HUES48 (cell line): ENCODE measurements around the gene YBEY.

Experiments used
- H3K27ac ChIP-seq: one replicate; pipeline ENCODE4 v1.7.0; 2013; ENCODE audit warnings: low read depth, low read length, inconsistent platforms
- H3K27me3 ChIP-seq: 2 replicates; pipeline ENCODE4 v1.6.1; 2013; ENCODE audit warnings: mild to moderate bottlenecking, low read length; ENCODE audit not compliant: control insufficient read depth, insufficient read depth
- H3K36me3 ChIP-seq: 2 replicates; pipeline ENCODE4 v1.6.1; 2013; ENCODE audit warnings: low read length; ENCODE audit not compliant: control insufficient read depth, insufficient read depth
- H3K4me1 ChIP-seq: 2 replicates; pipeline ENCODE4 v1.6.1; 2013; ENCODE audit warnings: mild to moderate bottlenecking, low read length; ENCODE audit not compliant: control insufficient read depth, insufficient read depth
- H3K4me3 ChIP-seq: 2 replicates; pipeline ENCODE4 v1.5.1; 2013; ENCODE audit warnings: mild to moderate bottlenecking, low read depth, low read length
- H3K9ac ChIP-seq: 2 replicates; pipeline ENCODE4 v1.6.1; 2013; ENCODE audit warnings: mild to moderate bottlenecking, low read depth, low read length, moderate library complexity
- H3K9me3 ChIP-seq: 2 replicates; pipeline ENCODE4 v1.6.1; 2013; ENCODE audit warnings: low read length; ENCODE audit not compliant: control insufficient read depth, insufficient read depth

Gene YBEY

GRCh38 chr21:46320331-46320801, 34.2 kb downstream of the YBEY start:
- no peak overlapping the region for H3K4me3 ChIP-seq
- H3K27ac ChIP-seq: no peak overlapping the region
- H3K4me1 ChIP-seq: peaks cover 20% of the 10 kb centered on the region
- H3K36me3 ChIP-seq: no peaks in the 10 kb centered on the region
- no peak overlapping the region for H3K9ac ChIP-seq
- H3K9me3 ChIP-seq: no peaks in the 10 kb centered on the region
- no peaks in the 10 kb centered on the region for H3K27me3 ChIP-seq

- peaks cover 6% of the 10 kb centered on the region; the same call in 1 of the 2 replicates for H3K36me3 ChIP-seq
These were observed 36.4 kb downstream of the YBEY start for GRCh38 chr21:46322351-46323226.

GRCh38 chr21:46323227-46323709, 37.1 kb downstream of the YBEY start:
- Histone ChIP-seq H3K4me3 (peak overlapping the region; percentile 98), H3K9me3 (no peaks in the 10 kb centered on the region), H3K27ac (peak overlapping the region; percentile 92), H3K36me3 (peaks cover 13% of the 10 kb centered on the region; the same call in 1 of the 2 replicates), H3K4me1 (peaks cover 21% of the 10 kb centered on the region), H3K9ac (peak overlapping the region; percentile 90), H3K27me3 (no peaks in the 10 kb centered on the region)

More at GRCh38 chr21:46322351-46323226, 36.4 kb downstream of the YBEY start:
- Histone ChIP-seq H3K9ac (peak overlapping the region; percentile 90), H3K27ac (peak overlapping the region; percentile 92), H3K4me3 (peak overlapping the region; percentile 98), H3K9me3 (no peaks in the 10 kb centered on the region), H3K4me1 (peaks cover 28% of the 10 kb centered on the region), H3K27me3 (no peaks in the 10 kb centered on the region)

- H3K9ac ChIP-seq: peak within 1 kb of the TSS; percentile 93
- H3K36me3 ChIP-seq: peaks cover 18% of the 10 kb centered on the region
- no peaks in the 10 kb centered on the region for H3K9me3 ChIP-seq
- H3K4me3 ChIP-seq: peak within 1 kb of the TSS; percentile 98
- H3K27me3 ChIP-seq: no peaks in the 10 kb centered on the region
- H3K27ac ChIP-seq: peak within 1 kb of the TSS; percentile 100
- H3K4me1 ChIP-seq: peaks cover 17% of the 10 kb centered on the region; the same call in 1 of the 2 replicates
These were observed 37.7 kb downstream of the YBEY start, which contains the start of the genes C21orf58 and PCNT for GRCh38 chr21:46323710-46324389. Gene C21orf58 (minus strand): TSS chr21:46323870. CDS start chr21:46322738, 1,132 bp downstream. Gene PCNT (plus strand): TSS chr21:46324156. CDS start chr21:46324229, 73 bp downstream.

GRCh38 chr21:46324390-46325072, 38.4 kb downstream of the YBEY start:
- peak overlapping the region; percentile 100 for H3K27ac ChIP-seq
- peak overlapping the region; percentile 93 for H3K9ac ChIP-seq
- H3K9me3 ChIP-seq: no peaks in the 10 kb centered on the region
- H3K4me1 ChIP-seq: peaks cover 17% of the 10 kb centered on the region; the same call in 1 of the 2 replicates
- peaks cover 24% of the 10 kb centered on the region for H3K36me3 ChIP-seq
- peak overlapping the region; percentile 98 for H3K4me3 ChIP-seq
- no peaks in the 10 kb centered on the region for H3K27me3 ChIP-seq

- peak overlapping the region; percentile 55 for H3K9ac ChIP-seq
- H3K4me1 ChIP-seq: peaks cover 17% of the 10 kb centered on the region; the same call in 1 of the 2 replicates
- peak overlapping the region; percentile 85 for H3K4me3 ChIP-seq
- peaks cover 32% of the 10 kb centered on the region for H3K36me3 ChIP-seq
- H3K27me3 ChIP-seq: no peaks in the 10 kb centered on the region
- peak overlapping the region; percentile 73 for H3K27ac ChIP-seq
- no peaks in the 10 kb centered on the region for H3K9me3 ChIP-seq
These were observed 39.2 kb downstream of the YBEY start for GRCh38 chr21:46325073-46325912.

- Histone ChIP-seq H3K9ac (no peak overlapping the region), H3K4me3 (0 out of 2 replicates have a peak overlapping the region, but pooled peaks have one; percentile 85)
These were observed 40.1 kb downstream of the YBEY start for GRCh38 chr21:46326110-46326703.

GRCh38 chr21:46327711-46328110, 41.6 kb downstream of the YBEY start:
- Histone ChIP-seq H3K36me3 (peaks cover 53% of the 10 kb centered on the region), H3K27me3 (no peaks in the 10 kb centered on the region), H3K27ac (no peak overlapping the region), H3K9ac (no peak overlapping the region), H3K9me3 (no peaks in the 10 kb centered on the region), H3K4me1 (peaks cover 9% of the 10 kb centered on the region; the same call in 1 of the 2 replicates), H3K4me3 (no peak overlapping the region)

More at GRCh38 chr21:46326110-46326703, 40.1 kb downstream of the YBEY start:
- Histone ChIP-seq H3K27ac (no peak overlapping the region), H3K9me3 (no peaks in the 10 kb centered on the region), H3K27me3 (no peaks in the 10 kb centered on the region), H3K4me1 (peaks cover 17% of the 10 kb centered on the region; the same call in 1 of the 2 replicates), H3K36me3 (peaks cover 41% of the 10 kb centered on the region)

GRCh38 chr21:46328151-46328550, 42.0 kb downstream of the YBEY start:
- peaks cover 54% of the 10 kb centered on the region for H3K36me3 ChIP-seq
- H3K4me3 ChIP-seq: no peak overlapping the region
- no peak overlapping the region for H3K9ac ChIP-seq
- H3K4me1 ChIP-seq: peaks cover 9% of the 10 kb centered on the region; the same call in 1 of the 2 replicates
- no peaks in the 10 kb centered on the region for H3K9me3 ChIP-seq
- no peaks in the 10 kb centered on the region for H3K27me3 ChIP-seq
- H3K27ac ChIP-seq: no peak overlapping the region
